Activated naive CD8-positive, alpha-beta T cell treated with anti-CD3 and anti-CD28 coated beads, Interleukin-2, amount 10 ng/mL, durations not matched to agents 7 days and 5 days (primary cell): ENCODE results near the gene ACVR1B. TPM values are rescaled to one million over a fixed set of nuclear protein-coding genes. Genes with fewer than 3 reads are reported as not detected.

Source experiments
- ATAC-seq: fragments of 150-1000 bp; cut with Tn5 transposase; one replicate; pipeline ENCODE4 v1.10.0; 2021; ENCODE audit warnings: low read depth, moderate library complexity
- POLR2A ChIA-PET: fragments of 350-600 bp; sonication (Branson Sonifier 250); formaldehyde crosslinking; loops from one replicate; lab custom pipeline; 2021; ENCODE audit warnings: antibody characterized with exemption; lab: Charles Lee
- DNase-seq: peaks from one replicate; pipeline ENCODE4 v3.0.0; 2021
- H3K27ac Mint-ChIP-seq: one replicate; pipeline ENCODE4 v1.8.0; 2022; ENCODE audit warnings: mild to moderate bottlenecking, mixed read lengths
- H3K27me3 Mint-ChIP-seq: one replicate; pipeline ENCODE4 v1.8.0; 2022; ENCODE audit warnings: mild to moderate bottlenecking, moderate library complexity, mixed read lengths
- H3K36me3 Mint-ChIP-seq: one replicate; pipeline ENCODE4 v1.8.0; 2021; ENCODE audit warnings: mild to moderate bottlenecking, mixed read lengths
- H3K4me1 Mint-ChIP-seq: one replicate; pipeline ENCODE4 v1.8.0; 2021; ENCODE audit warnings: mixed read lengths
- H3K4me3 Mint-ChIP-seq: one replicate; pipeline ENCODE4 v1.8.0; 2022; ENCODE audit warnings: mild to moderate bottlenecking, moderate library complexity, mixed read lengths
- H3K9me3 Mint-ChIP-seq: one replicate; pipeline ENCODE4 v1.8.0; 2021; ENCODE audit warnings: mixed read lengths
- total RNA-seq, 2 experiments: library from RNA; stranded (reverse); gene quantifications; one replicate each; pipeline ENCODE4 v1.2.3, GENCODE V29; 2021

Gene ACVR1B
- total RNA-seq, 2 experiments from 2014 or later: 9.3 to 10.2 TPM

GRCh38 chr12:51911788-51912711 lies 39.4 kb upstream of the ACVR1B start:
- POLR2A ChIA-PET: interaction anchor here (0.5 kb wide), 1 partner anchor 20 kb away, joined by 4 read pairs; no protein-coding TSS in a partner anchor
- Mint-ChIP-seq H3K27me3 (peaks cover 21% of the 10 kb centered on the region), H3K4me1 (no peaks in the 10 kb centered on the region), H3K4me3 (no peak overlapping the region), H3K36me3 (no peaks in the 10 kb centered on the region), H3K27ac (no peak overlapping the region), H3K9me3 (no peaks in the 10 kb centered on the region)
- ATAC-seq (no peak), DNase-seq (no peak)

- H3K9me3 Mint-ChIP-seq: no peaks in the 10 kb centered on the region
- H3K36me3 Mint-ChIP-seq: no peaks in the 10 kb centered on the region
- ATAC-seq (no peak), DNase-seq (no peak)
- no peak overlapping the region for H3K4me3 Mint-ChIP-seq
- peaks cover 13% of the 10 kb centered on the region for H3K27me3 Mint-ChIP-seq
- POLR2A ChIA-PET: interaction anchor here (0.6 kb wide), 1 partner anchor 35 kb away, joined by 3 read pairs; no protein-coding TSS in a partner anchor
- no peaks in the 10 kb centered on the region for H3K4me1 Mint-ChIP-seq
- H3K27ac Mint-ChIP-seq: no peak overlapping the region
Measured at GRCh38 chr12:51913071-51914033, 38.1 kb upstream of the ACVR1B start.

GRCh38 chr12:51914034-51914923 lies 37.2 kb upstream of the ACVR1B start:
- Mint-ChIP-seq H3K36me3 (no peaks in the 10 kb centered on the region), H3K27me3 (peaks cover 4% of the 10 kb centered on the region)
- no peak for ATAC-seq

GRCh38 chr12:51915003-51915625 lies 36.4 kb upstream of the ACVR1B start:
- no peaks in the 10 kb centered on the region for H3K9me3 Mint-ChIP-seq
- ATAC-seq: no peak
- no peak overlapping the region for H3K4me3 Mint-ChIP-seq
- no peak for DNase-seq
- H3K27ac Mint-ChIP-seq: no peak overlapping the region
- peaks cover 3% of the 10 kb centered on the region for H3K27me3 Mint-ChIP-seq
- POLR2A ChIA-PET: no interaction called here
- H3K36me3 Mint-ChIP-seq: no peaks in the 10 kb centered on the region
- no peaks in the 10 kb centered on the region for H3K4me1 Mint-ChIP-seq

More at GRCh38 chr12:51914034-51914923, 37.2 kb upstream of the ACVR1B start:
- Mint-ChIP-seq H3K9me3 (no peaks in the 10 kb centered on the region), H3K4me1 (no peaks in the 10 kb centered on the region), H3K27ac (no peak overlapping the region), H3K4me3 (no peak overlapping the region)
- no peak for DNase-seq
- POLR2A ChIA-PET: interaction anchor here (0.6 kb wide), 1 partner anchor 36 kb away, joined by 3 read pairs; no protein-coding TSS in a partner anchor

- Mint-ChIP-seq H3K4me1 (no peaks in the 10 kb centered on the region), H3K27me3 (peaks cover 2% of the 10 kb centered on the region), H3K4me3 (no peak overlapping the region), H3K9me3 (no peaks in the 10 kb centered on the region), H3K27ac (no peak overlapping the region), H3K36me3 (no peaks in the 10 kb centered on the region)
- no peak for DNase-seq
- no peak for ATAC-seq
- POLR2A ChIA-PET: no interaction called here
Measured at GRCh38 chr12:51915951-51916350, 35.5 kb upstream of the ACVR1B start.

- Mint-ChIP-seq H3K27ac (no peak overlapping the region), H3K36me3 (no peaks in the 10 kb centered on the region), H3K27me3 (peaks cover 2% of the 10 kb centered on the region), H3K4me3 (no peak overlapping the region), H3K9me3 (no peaks in the 10 kb centered on the region), H3K4me1 (no peaks in the 10 kb centered on the region)
- ATAC-seq (no peak), DNase-seq (no peak)
- POLR2A ChIA-PET: no interaction called here
Measured at GRCh38 chr12:51917041-51917590, 34.4 kb upstream of the ACVR1B start.

GRCh38 chr12:51917746-51918453 lies 33.6 kb upstream of the ACVR1B start:
- DNase-seq (no peak), ATAC-seq (no peak)
- no peaks in the 10 kb centered on the region for H3K9me3 Mint-ChIP-seq
- peaks cover 2% of the 10 kb centered on the region for H3K4me1 Mint-ChIP-seq
- H3K4me3 Mint-ChIP-seq: no peak overlapping the region
- peaks cover 2% of the 10 kb centered on the region for H3K27me3 Mint-ChIP-seq
- no peaks in the 10 kb centered on the region for H3K36me3 Mint-ChIP-seq
- POLR2A ChIA-PET: no interaction called here
- H3K27ac Mint-ChIP-seq: no peak overlapping the region

- peaks cover 4% of the 10 kb centered on the region for H3K27me3 Mint-ChIP-seq
- no peak overlapping the region for H3K4me3 Mint-ChIP-seq
- DNase-seq: no peak
- H3K27ac Mint-ChIP-seq: no peak overlapping the region
- no peaks in the 10 kb centered on the region for H3K36me3 Mint-ChIP-seq
- ATAC-seq: no peak
- H3K9me3 Mint-ChIP-seq: no peaks in the 10 kb centered on the region
- H3K4me1 Mint-ChIP-seq: peaks cover 5% of the 10 kb centered on the region
- POLR2A ChIA-PET: no interaction called here
Measured at GRCh38 chr12:51920046-51920445, 31.5 kb upstream of the ACVR1B start.

- no peak for ATAC-seq
- Mint-ChIP-seq H3K4me3 (no peak overlapping the region), H3K36me3 (no peaks in the 10 kb centered on the region), H3K4me1 (peaks cover 7% of the 10 kb centered on the region), H3K9me3 (no peaks in the 10 kb centered on the region), H3K27me3 (peaks cover 5% of the 10 kb centered on the region), H3K27ac (no peak overlapping the region)
- POLR2A ChIA-PET: interaction anchor here (0.6 kb wide), 1 partner anchor 35 kb away, joined by 3 read pairs; no protein-coding TSS in a partner anchor
- DNase-seq: no peak
Measured at GRCh38 chr12:51921017-51921725, 30.3 kb upstream of the ACVR1B start.

GRCh38 chr12:51922146-51922545 lies 29.4 kb upstream of the ACVR1B start:
- Mint-ChIP-seq H3K27ac (no peak overlapping the region), H3K4me3 (no peak overlapping the region), H3K4me1 (peaks cover 8% of the 10 kb centered on the region), H3K36me3 (no peaks in the 10 kb centered on the region), H3K27me3 (peaks cover 5% of the 10 kb centered on the region), H3K9me3 (no peaks in the 10 kb centered on the region)
- no peak for DNase-seq
- POLR2A ChIA-PET: interaction anchor here (0.8 to 1.0 kb wide), 3 partner anchors 44 to 148 kb away, joined by 3 to 4 read pairs (median 3); partner anchors contain the start of gene ATG101
- ATAC-seq: no peak
